HEK293 (cell line): ENCODE results near the gene KCNQ1.
A peak's percentile ranks its signal among the peaks of the same experiment; 100 is the strongest.

Source experiments
- CTCF ChIA-PET: fragments of 350-600 bp; formaldehyde crosslinking; extraction: SDS; loops from one replicate; lab custom pipeline; 2021; ENCODE audit warnings: antibody characterized with exemption; lab: Yijun Ruan, JAX
- POLR2A ChIA-PET: fragments of 300-600 bp; formaldehyde crosslinking; extraction: SDS; loops from one replicate; lab custom pipeline; 2020; ENCODE audit warnings: antibody characterized with exemption, inconsistent platforms; lab: Yijun Ruan, JAX
- H3K27ac ChIP-seq: fragments of 200-500 bp; sonication (Bioruptor generic); 2 replicates; pipeline ENCODE4 v1.5.1; 2014; ENCODE audit warnings: low read depth, low read length, control low read depth, inconsistent platforms; ENCODE audit errors: extremely low read depth
- H3K36me3 ChIP-seq, 2 experiments: fragments of 200-500 bp in 1 of 2; sonication (Bioruptor generic) in 1 of 2; 1 replicate in 1 of 2; 2 replicates in 1 of 2; pipeline ENCODE4 v1.5.1; 2014 to 2017; ENCODE audit warnings: inconsistent platforms in 2 of 2, low read length in 2 of 2; ENCODE audit not compliant: control insufficient read depth in 2 of 2, insufficient read depth in 1 of 2
- H3K4me1 ChIP-seq: fragments of 200-500 bp; sonication (Bioruptor generic); 2 replicates; pipeline ENCODE4 v1.5.1; 2014; ENCODE audit warnings: mild to moderate bottlenecking, low read length, inconsistent platforms; ENCODE audit not compliant: control insufficient read depth, insufficient read depth
- H3K4me3 ChIP-seq: 2 replicates; pipeline ENCODE4 v1.5.1; 2011; ENCODE audit warnings: low read depth, mild to moderate bottlenecking, control low read depth, low read length, moderate library complexity
- H3K9me3 ChIP-seq: fragments of 200-500 bp; sonication (Bioruptor generic); 2 replicates; pipeline ENCODE4 v1.5.1; 2014; ENCODE audit warnings: low read depth, low read length, inconsistent platforms; ENCODE audit not compliant: control insufficient read depth, insufficient read depth
- EGR2 ChIP-seq: fragments of 450-650 bp; formaldehyde crosslinking; IDR thresholded peaks from 2 replicates; pipeline ENCODE4 v1.5.1; 2016; ENCODE audit warnings: low read depth, missing biosample characterization, missing genetic modification characterization
- GLI2 ChIP-seq: fragments of 450-650 bp; formaldehyde crosslinking; IDR thresholded peaks from 2 replicates; pipeline ENCODE4; 2017; ENCODE audit warnings: missing biosample characterization, missing genetic modification characterization, low read depth, borderline replicate concordance
- HOXC10 ChIP-seq: sonication (generic); formaldehyde crosslinking; IDR thresholded peaks from 2 replicates; pipeline ENCODE4 v1.8.1; 2023; ENCODE audit warnings: mild to moderate bottlenecking, missing genetic modification reagents
- IKZF3 ChIP-seq: fragments of 450-650 bp; IDR thresholded peaks from 2 replicates; pipeline ENCODE4 v1.5.0; 2018; ENCODE audit warnings: missing biosample characterization, mild to moderate bottlenecking, missing genetic modification characterization, moderate library complexity
- KLF10 ChIP-seq: fragments of 450-650 bp; IDR thresholded peaks from 2 replicates; pipeline ENCODE4 v1.5.1; 2018; ENCODE audit warnings: missing biosample characterization, mild to moderate bottlenecking, missing genetic modification characterization
- KLF16 ChIP-seq: fragments of 450-650 bp; formaldehyde crosslinking; IDR thresholded peaks from 2 replicates; pipeline ENCODE4 v1.5.1; 2017; ENCODE audit warnings: missing biosample characterization, missing genetic modification characterization
- PRDM10 ChIP-seq: fragments of 450-650 bp; formaldehyde crosslinking; IDR thresholded peaks from 2 replicates; pipeline ENCODE4 v1.5.1; 2016; ENCODE audit warnings: missing biosample characterization, missing genetic modification characterization
- SP2 ChIP-seq: fragments of 450-650 bp; formaldehyde crosslinking; IDR thresholded peaks from 2 replicates; pipeline ENCODE4 v1.5.1; 2016; ENCODE audit warnings: missing biosample characterization, missing genetic modification characterization
- ZBTB20 ChIP-seq: fragments of 450-650 bp; formaldehyde crosslinking; IDR thresholded peaks from 2 replicates; pipeline ENCODE4 v1.5.1; 2016; ENCODE audit warnings: missing biosample characterization, missing genetic modification characterization
- ZFHX2 ChIP-seq: fragments of 450-650 bp; formaldehyde crosslinking; conservative IDR thresholded peaks from 2 replicates; pipeline ENCODE4 v1.5.1; 2016; ENCODE audit warnings: missing biosample characterization, missing genetic modification characterization
- ZIC2 ChIP-seq: fragments of 450-650 bp; formaldehyde crosslinking; IDR thresholded peaks from 2 replicates; pipeline ENCODE4 v1.5.1; 2016; ENCODE audit warnings: missing biosample characterization, missing genetic modification characterization
- ZNF148 ChIP-seq: fragments of 450-650 bp; formaldehyde crosslinking; IDR thresholded peaks from 2 replicates; pipeline ENCODE4 v1.5.0; 2017; ENCODE audit warnings: missing biosample characterization, missing genetic modification characterization, borderline replicate concordance
- ZNF157 ChIP-seq: fragments of 450-650 bp; formaldehyde crosslinking; IDR thresholded peaks from 2 replicates; pipeline ENCODE4 v1.5.1; 2016; ENCODE audit warnings: missing biosample characterization, missing genetic modification characterization
- ZNF211 ChIP-seq: fragments of 450-650 bp; formaldehyde crosslinking; IDR thresholded peaks from 2 replicates; pipeline ENCODE4 v1.5.1; 2016; ENCODE audit warnings: low read depth, missing biosample characterization, missing genetic modification characterization
- ZNF274 ChIP-seq, 2 experiments: fragments of 200-500 bp in 1 of 2; fragments of 450-650 bp in 1 of 2; sonication (Bioruptor generic) in 1 of 2; formaldehyde crosslinking in 1 of 2; IDR thresholded peaks; 2 replicates each; pipeline versions ENCODE4 v1.5.1 to v1.6.1; 2014 to 2016; ENCODE audit warnings: borderline replicate concordance in 1 of 2, inconsistent platforms in 1 of 2, low read length in 1 of 2, missing biosample characterization in 1 of 2, missing genetic modification characterization in 1 of 2
- ZNF292 ChIP-seq: fragments of 450-650 bp; formaldehyde crosslinking; IDR thresholded peaks from 2 replicates; pipeline ENCODE4 v1.5.1; 2016; ENCODE audit warnings: low read depth, missing biosample characterization, missing genetic modification characterization, borderline replicate concordance
- ZNF335 ChIP-seq: fragments of 450-650 bp; formaldehyde crosslinking; conservative IDR thresholded peaks from 2 replicates; pipeline ENCODE4 v1.5.1; 2016; ENCODE audit warnings: missing biosample characterization, missing genetic modification characterization
- ZNF341 ChIP-seq: fragments of 450-650 bp; formaldehyde crosslinking; IDR thresholded peaks from 2 replicates; pipeline ENCODE4; 2016; ENCODE audit warnings: low read depth, missing biosample characterization, missing genetic modification characterization
- ZNF366 ChIP-seq: fragments of 450-650 bp; formaldehyde crosslinking; conservative IDR thresholded peaks from 2 replicates; pipeline ENCODE4 v1.5.1; 2016; ENCODE audit warnings: missing biosample characterization, missing genetic modification characterization
- ZNF555 ChIP-seq: fragments of 450-650 bp; formaldehyde crosslinking; conservative IDR thresholded peaks from 2 replicates; pipeline ENCODE4 v1.5.1; 2017; ENCODE audit warnings: missing biosample characterization, mild to moderate bottlenecking, missing genetic modification characterization, inconsistent platforms
- ZNF560 ChIP-seq: fragments of 450-650 bp; formaldehyde crosslinking; IDR thresholded peaks from 2 replicates; pipeline ENCODE4 v1.5.1; 2017; ENCODE audit warnings: missing biosample characterization, missing genetic modification characterization, borderline replicate concordance
- ZNF639 ChIP-seq: fragments of 450-650 bp; formaldehyde crosslinking; IDR thresholded peaks from 2 replicates; pipeline ENCODE4 v1.5.1; 2016; ENCODE audit warnings: missing biosample characterization, missing genetic modification characterization
- ZNF658 ChIP-seq: fragments of 450-650 bp; formaldehyde crosslinking; IDR thresholded peaks from 2 replicates; pipeline ENCODE4; 2016; ENCODE audit warnings: missing biosample characterization, missing genetic modification characterization
- ZNF843 ChIP-seq: fragments of 450-650 bp; formaldehyde crosslinking; IDR thresholded peaks from 2 replicates; pipeline ENCODE4 v1.5.1; 2016; ENCODE audit warnings: missing biosample characterization, missing genetic modification characterization
- ZSCAN16 ChIP-seq: fragments of 450-650 bp; formaldehyde crosslinking; IDR thresholded peaks from 2 replicates; pipeline ENCODE4 v1.5.1; 2016; ENCODE audit warnings: missing biosample characterization, missing genetic modification characterization

Gene KCNQ1

GRCh38 chr11:2417856-2418692 is 26.7 kb upstream of the KCNQ1 start:
- H3K36me3 ChIP-seq, result no peaks in the 10 kb centered on the region
- POLR2A ChIA-PET, result no interaction called here
- H3K4me3 ChIP-seq, result no peak overlapping the region
- H3K9me3 ChIP-seq, result no peaks in the 10 kb centered on the region
- no peak overlapping the region for H3K27ac ChIP-seq
- no peaks in the 10 kb centered on the region for H3K4me1 ChIP-seq
- peak; percentile 35 for TF ChIP-seq EGR2 (tag by site-specific recombination)
- TF ChIP-seq ZBTB20 (tag by site-specific recombination), result no peak
- TF ChIP-seq ZNF148 (tag by site-specific recombination), result no peak
- no peak for TF ChIP-seq ZNF274 (IDR thresholded peaks at IDR 0.05; ENCODE audit: low read length)
- TF ChIP-seq ZNF274 (tag by site-specific recombination; IDR thresholded peaks at IDR 0.05; ENCODE audit: borderline replicate concordance), result no peak
- no peak for TF ChIP-seq ZNF560 (tag by site-specific recombination)
- no peak for TF ChIP-seq ZNF211 (tag by site-specific recombination)
- TF ChIP-seq ZNF639 (tag by site-specific recombination), result no peak
- TF ChIP-seq HOXC10 (CRISPR knock-in tag), result no peak
- TF ChIP-seq ZNF366 (tag by site-specific recombination), result no peak
- TF ChIP-seq ZFHX2 (tag by site-specific recombination), result peak; percentile 57
- no peak for TF ChIP-seq ZNF341 (tag by site-specific recombination)
- CTCF ChIA-PET, result interaction anchor here (0.6 to 11.2 kb wide), 9 partner anchors 12 to 391 kb away, joined by 3 to 297 read pairs (median 29); partner anchors contain the start of genes C11orf21, TSPAN32 and TSSC4

- no peak overlapping the region for H3K4me3 ChIP-seq
- ChIA-PET POLR2A (interaction anchor here (1.1 to 2.2 kb wide), 2 partner anchors 41 to 113 kb away, joined by 3 to 19 read pairs; no protein-coding TSS in a partner anchor), CTCF (interaction anchor here (0.6 to 11.2 kb wide), 25 partner anchors 8 to 459 kb away, joined by 3 to 297 read pairs (median 8); partner anchors contain the start of genes C11orf21, CD81, TSPAN32 and TSSC4)
- no peaks in the 10 kb centered on the region for H3K4me1 ChIP-seq
- H3K9me3 ChIP-seq, result no peaks in the 10 kb centered on the region
- H3K27ac ChIP-seq, result no peak overlapping the region
- no peaks in the 10 kb centered on the region for H3K36me3 ChIP-seq
- TF ChIP-seq IKZF3 (tag by site-specific recombination) (no peak), ZNF292 (tag by site-specific recombination) (no peak), ZNF658 (tag by site-specific recombination) (no peak), KLF16 (tag by site-specific recombination) (no peak), SP2 (tag by site-specific recombination) (no peak), ZNF157 (tag by site-specific recombination) (no peak), ZIC2 (no peak), ZNF335 (tag by site-specific recombination) (no peak), KLF10 (tag by site-specific recombination) (no peak), GLI2 (tag by site-specific recombination) (no peak), ZNF274 (IDR thresholded peaks at IDR 0.05; ENCODE audit: low read length) (no peak), ZNF274 (tag by site-specific recombination; IDR thresholded peaks at IDR 0.05; ENCODE audit: borderline replicate concordance) (no peak), ZNF843 (tag by site-specific recombination) (no peak), PRDM10 (tag by site-specific recombination) (no peak), ZSCAN16 (tag by site-specific recombination) (no peak), ZNF555 (tag by site-specific recombination) (no peak)
Observed at GRCh38 chr11:2418693-2419360, 26.0 kb upstream of the KCNQ1 start.
